ENCODE data around the gene SLC6A19.

Gene SLC6A19

DNA sequence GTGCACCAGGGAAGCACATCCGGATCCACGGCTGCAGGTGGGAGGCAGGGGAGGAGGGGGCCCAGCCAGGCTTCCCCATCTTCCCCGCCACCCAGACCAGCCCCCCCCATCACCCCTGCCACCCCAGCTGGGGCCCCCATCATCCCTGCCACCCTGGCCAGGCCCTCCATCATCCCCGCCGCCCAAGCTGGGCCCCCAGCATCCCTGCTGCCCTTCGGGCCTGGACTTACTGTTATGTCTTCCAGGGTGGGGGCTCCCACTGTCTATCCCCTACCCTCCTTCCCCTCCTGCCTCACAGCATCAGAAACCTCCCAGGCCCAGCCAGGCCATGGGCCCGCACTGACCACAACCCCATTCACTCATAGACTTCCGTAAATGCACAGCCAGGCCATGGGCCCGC, 51.3 kb downstream of the SLC6A19 start:
- no peak overlapping the region for H3K27ac ChIP-seq (replicated peaks)
- TF ChIP-seq, protein P1, sequence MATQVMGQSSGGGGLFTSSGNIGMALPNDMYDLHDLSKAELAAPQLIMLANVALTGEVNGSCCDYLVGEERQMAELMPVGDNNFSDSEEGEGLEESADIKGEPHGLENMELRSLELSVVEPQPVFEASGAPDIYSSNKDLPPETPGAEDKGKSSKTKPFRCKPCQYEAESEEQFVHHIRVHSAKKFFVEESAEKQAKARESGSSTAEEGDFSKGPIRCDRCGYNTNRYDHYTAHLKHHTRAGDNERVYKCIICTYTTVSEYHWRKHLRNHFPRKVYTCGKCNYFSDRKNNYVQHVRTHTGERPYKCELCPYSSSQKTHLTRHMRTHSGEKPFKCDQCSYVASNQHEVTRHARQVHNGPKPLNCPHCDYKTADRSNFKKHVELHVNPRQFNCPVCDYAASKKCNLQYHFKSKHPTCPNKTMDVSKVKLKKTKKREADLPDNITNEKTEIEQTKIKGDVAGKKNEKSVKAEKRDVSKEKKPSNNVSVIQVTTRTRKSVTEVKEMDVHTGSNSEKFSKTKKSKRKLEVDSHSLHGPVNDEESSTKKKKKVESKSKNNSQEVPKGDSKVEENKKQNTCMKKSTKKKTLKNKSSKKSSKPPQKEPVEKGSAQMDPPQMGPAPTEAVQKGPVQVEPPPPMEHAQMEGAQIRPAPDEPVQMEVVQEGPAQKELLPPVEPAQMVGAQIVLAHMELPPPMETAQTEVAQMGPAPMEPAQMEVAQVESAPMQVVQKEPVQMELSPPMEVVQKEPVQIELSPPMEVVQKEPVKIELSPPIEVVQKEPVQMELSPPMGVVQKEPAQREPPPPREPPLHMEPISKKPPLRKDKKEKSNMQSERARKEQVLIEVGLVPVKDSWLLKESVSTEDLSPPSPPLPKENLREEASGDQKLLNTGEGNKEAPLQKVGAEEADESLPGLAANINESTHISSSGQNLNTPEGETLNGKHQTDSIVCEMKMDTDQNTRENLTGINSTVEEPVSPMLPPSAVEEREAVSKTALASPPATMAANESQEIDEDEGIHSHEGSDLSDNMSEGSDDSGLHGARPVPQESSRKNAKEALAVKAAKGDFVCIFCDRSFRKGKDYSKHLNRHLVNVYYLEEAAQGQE (IDR thresholded peaks at IDR 0.05; ENCODE audit: insufficient replicate concordance, low read depth) = no peak
- TF ChIP-seq POLR2AphosphoS5 (IDR thresholded peaks at IDR 0.05; ENCODE audit: low read depth) = no peak
- TF ChIP-seq GABPA (IDR thresholded peaks at IDR 0.05; ENCODE audit: low read depth) = no peak
- TF ChIP-seq, protein P2, sequence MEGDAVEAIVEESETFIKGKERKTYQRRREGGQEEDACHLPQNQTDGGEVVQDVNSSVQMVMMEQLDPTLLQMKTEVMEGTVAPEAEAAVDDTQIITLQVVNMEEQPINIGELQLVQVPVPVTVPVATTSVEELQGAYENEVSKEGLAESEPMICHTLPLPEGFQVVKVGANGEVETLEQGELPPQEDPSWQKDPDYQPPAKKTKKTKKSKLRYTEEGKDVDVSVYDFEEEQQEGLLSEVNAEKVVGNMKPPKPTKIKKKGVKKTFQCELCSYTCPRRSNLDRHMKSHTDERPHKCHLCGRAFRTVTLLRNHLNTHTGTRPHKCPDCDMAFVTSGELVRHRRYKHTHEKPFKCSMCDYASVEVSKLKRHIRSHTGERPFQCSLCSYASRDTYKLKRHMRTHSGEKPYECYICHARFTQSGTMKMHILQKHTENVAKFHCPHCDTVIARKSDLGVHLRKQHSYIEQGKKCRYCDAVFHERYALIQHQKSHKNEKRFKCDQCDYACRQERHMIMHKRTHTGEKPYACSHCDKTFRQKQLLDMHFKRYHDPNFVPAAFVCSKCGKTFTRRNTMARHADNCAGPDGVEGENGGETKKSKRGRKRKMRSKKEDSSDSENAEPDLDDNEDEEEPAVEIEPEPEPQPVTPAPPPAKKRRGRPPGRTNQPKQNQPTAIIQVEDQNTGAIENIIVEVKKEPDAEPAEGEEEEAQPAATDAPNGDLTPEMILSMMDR (IDR thresholded peaks at IDR 0.05; ENCODE audit: insufficient read depth, low read length) = no peak
- no peak for TF ChIP-seq SPI1 (IDR thresholded peaks at IDR 0.05; ENCODE audit: borderline replicate concordance, low read depth)
- H3K4me3 ChIP-seq (replicated peaks; ENCODE audit: insufficient read depth, low read length) = no peak overlapping the region
- no peaks in the 10 kb centered on the region for H3K27me3 ChIP-seq (ENCODE audit: insufficient read depth, poor library complexity, severe bottlenecking)
- DNase-seq (ENCODE audit: low read depth in 1 of 2, low spot score in 1 of 2) = no peak

DNA sequence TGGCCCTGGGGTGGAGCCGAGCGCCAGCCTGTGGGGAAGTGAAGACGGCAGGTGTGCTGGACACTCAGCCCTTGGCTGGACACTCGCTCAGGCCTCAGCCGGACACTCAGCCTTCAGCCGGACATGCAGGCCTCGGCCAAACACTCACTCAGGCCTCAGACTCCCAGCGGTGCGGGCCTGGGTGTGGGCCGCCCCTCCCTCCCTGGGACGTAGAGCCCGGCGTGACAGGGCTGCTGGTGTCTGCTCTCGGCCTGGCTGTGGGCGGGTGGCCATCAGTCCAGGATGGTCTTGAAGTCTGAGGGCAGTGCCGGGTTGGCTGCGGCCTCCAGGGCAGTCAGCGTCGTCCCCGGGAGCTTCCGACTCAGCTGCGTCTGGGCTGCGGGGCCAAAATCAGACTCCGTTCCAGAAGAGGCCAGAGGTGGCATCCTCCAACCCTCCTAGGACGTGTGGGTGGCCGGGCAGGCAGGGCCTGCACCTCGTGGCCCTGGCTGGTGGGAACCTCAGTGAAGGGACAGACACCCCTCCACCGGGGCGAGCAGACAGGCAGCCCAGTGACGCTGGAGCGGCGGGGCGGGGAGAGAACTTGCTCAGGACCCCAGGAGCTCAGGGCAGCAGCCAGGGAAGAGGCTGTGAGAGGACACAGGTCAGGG, 52.2 kb downstream of the SLC6A19 start:
- H3K27me3 ChIP-seq (ENCODE audit: insufficient read depth, poor library complexity, severe bottlenecking) = no peaks in the 10 kb centered on the region
- no peak overlapping the region for H3K4me3 ChIP-seq (replicated peaks; ENCODE audit: insufficient read depth, low read length)
- DNase-seq (ENCODE audit: low read depth in 1 of 2, low spot score in 1 of 2) = no peak
- no peak overlapping the region for H3K27ac ChIP-seq (replicated peaks)
- no peak for TF ChIP-seq GABPA (IDR thresholded peaks at IDR 0.05; ENCODE audit: low read depth)
- TF ChIP-seq, protein P2 (IDR thresholded peaks at IDR 0.05; ENCODE audit: insufficient read depth, low read length) = no peak
- no peak for TF ChIP-seq POLR2AphosphoS5 (IDR thresholded peaks at IDR 0.05; ENCODE audit: low read depth)
- no peak for TF ChIP-seq SPI1 (IDR thresholded peaks at IDR 0.05; ENCODE audit: borderline replicate concordance, low read depth)
- TF ChIP-seq, protein P1 (IDR thresholded peaks at IDR 0.05; ENCODE audit: insufficient replicate concordance, low read depth) = no peak

DNA sequence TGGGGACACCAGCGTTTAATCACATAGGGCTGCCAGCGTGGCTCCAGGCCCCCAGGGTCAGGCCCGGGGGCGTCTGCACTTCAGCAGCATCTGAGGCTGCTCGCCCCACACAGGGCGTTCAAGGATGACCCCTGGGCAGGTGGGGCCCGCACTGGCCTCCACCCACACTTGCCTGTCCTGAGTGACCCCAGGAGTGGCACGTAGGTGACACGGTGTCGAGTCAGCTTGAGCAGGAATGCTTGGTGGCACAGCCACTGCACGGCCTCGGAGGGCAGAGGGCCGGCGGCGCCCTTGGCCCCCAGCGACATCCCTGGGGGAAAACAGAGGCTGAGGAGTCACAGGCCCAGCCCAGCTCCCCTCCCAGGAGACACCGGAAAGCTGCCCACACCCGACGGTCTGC, 52.8 kb downstream of the SLC6A19 start:
- H3K27me3 ChIP-seq (ENCODE audit: insufficient read depth, poor library complexity, severe bottlenecking) = no peaks in the 10 kb centered on the region
- TF ChIP-seq, protein P2 (IDR thresholded peaks at IDR 0.05; ENCODE audit: insufficient read depth, low read length) = no peak
- no peak for TF ChIP-seq POLR2AphosphoS5 (IDR thresholded peaks at IDR 0.05; ENCODE audit: low read depth)
- no peak for TF ChIP-seq SPI1 (IDR thresholded peaks at IDR 0.05; ENCODE audit: borderline replicate concordance, low read depth)
- TF ChIP-seq, protein P1 (IDR thresholded peaks at IDR 0.05; ENCODE audit: insufficient replicate concordance, low read depth) = no peak
- TF ChIP-seq GABPA (IDR thresholded peaks at IDR 0.05; ENCODE audit: low read depth) = no peak
- no peak overlapping the region for H3K27ac ChIP-seq (replicated peaks)

More for the DNA sequence above, 52.8 kb downstream of the SLC6A19 start:
- DNase-seq (ENCODE audit: low read depth in 1 of 2, low spot score in 1 of 2) = no peak
- H3K4me3 ChIP-seq (replicated peaks; ENCODE audit: insufficient read depth, low read length) = no peak overlapping the region
